Ectodermal cell (in vitro differentiated cells): ENCODE results near the gene DIP2C.

ENCODE experiments used
- H3K27ac ChIP-seq: 2 replicates; pipeline ENCODE4 v1.7.0; 2013; ENCODE audit warnings: mild to moderate bottlenecking, low read depth, low read length; ENCODE audit not compliant: insufficient read depth, poor library complexity, severe bottlenecking
- H3K27me3 ChIP-seq: 2 replicates; pipeline ENCODE4 v1.7.0; 2013; ENCODE audit warnings: mild to moderate bottlenecking, low read length; ENCODE audit not compliant: insufficient read depth, control insufficient read depth, poor library complexity, severe bottlenecking
- H3K36me3 ChIP-seq: one replicate; pipeline ENCODE4 v1.7.0; 2013; ENCODE audit warnings: low read length; ENCODE audit not compliant: control insufficient read depth, insufficient read depth
- H3K4me1 ChIP-seq: one replicate; pipeline ENCODE4 v1.7.0; 2013; ENCODE audit warnings: low read length; ENCODE audit not compliant: control insufficient read depth, insufficient read depth
- H3K4me3 ChIP-seq: 2 replicates; pipeline ENCODE4 v1.7.0; 2013; ENCODE audit warnings: low read depth, low read length, control low read depth; ENCODE audit not compliant: insufficient read depth
- H3K9me3 ChIP-seq: 2 replicates; pipeline ENCODE4 v1.7.0; 2013; ENCODE audit warnings: mild to moderate bottlenecking, low read length, moderate library complexity; ENCODE audit not compliant: control insufficient read depth
- WGBS, 2 experiments: methylation state at CpG; one replicate each; pipeline ENCODE4 v1.1.7; 2013; ENCODE audit warnings: missing lambda C conversion rate in 2 of 2; 5-methylcytosine and 5-hydroxymethylcytosine counted together

Gene DIP2C

GRCh38 chr10:288316-289200, 400.9 kb downstream of the DIP2C start:
- no peaks in the 10 kb centered on the region for H3K4me1 ChIP-seq
- H3K4me3 ChIP-seq, result no peak overlapping the region
- H3K27ac ChIP-seq, result no peak overlapping the region
- H3K9me3 ChIP-seq, result no peaks in the 10 kb centered on the region
- no peaks in the 10 kb centered on the region for H3K27me3 ChIP-seq
- WGBS, 2 experiments, result 92% methylated on average over 27 of the region's 27 CpGs
- H3K36me3 ChIP-seq, result no peaks in the 10 kb centered on the region

DNA sequence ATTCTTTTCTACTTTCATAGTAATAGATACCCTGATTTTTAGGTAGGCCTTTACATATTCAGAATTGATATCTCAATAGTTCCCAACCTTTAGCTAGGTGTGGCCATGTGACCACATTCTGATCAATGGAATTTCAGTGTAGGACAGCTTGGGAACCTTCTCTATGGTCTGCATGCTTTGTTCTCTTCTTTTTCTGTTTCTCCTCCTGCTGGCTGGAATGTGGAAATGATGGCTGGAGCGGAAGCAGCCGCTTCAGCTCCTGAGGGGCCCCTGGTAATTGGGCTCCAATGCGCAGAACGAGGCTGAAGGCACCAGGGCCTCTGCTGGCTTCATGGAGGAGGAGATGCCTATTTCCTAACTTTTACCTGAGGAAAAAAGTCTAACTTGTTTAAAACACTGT, 401.7 kb downstream of the DIP2C start:
- 87 to 89% methylated on average over 4 of the region's 4 CpGs for WGBS, 2 experiments
- no peak overlapping the region for H3K4me3 ChIP-seq
- no peaks in the 10 kb centered on the region for H3K27me3 ChIP-seq
- no peaks in the 10 kb centered on the region for H3K36me3 ChIP-seq
- no peaks in the 10 kb centered on the region for H3K4me1 ChIP-seq
- no peak overlapping the region for H3K27ac ChIP-seq
- H3K9me3 ChIP-seq, result no peaks in the 10 kb centered on the region

DNA sequence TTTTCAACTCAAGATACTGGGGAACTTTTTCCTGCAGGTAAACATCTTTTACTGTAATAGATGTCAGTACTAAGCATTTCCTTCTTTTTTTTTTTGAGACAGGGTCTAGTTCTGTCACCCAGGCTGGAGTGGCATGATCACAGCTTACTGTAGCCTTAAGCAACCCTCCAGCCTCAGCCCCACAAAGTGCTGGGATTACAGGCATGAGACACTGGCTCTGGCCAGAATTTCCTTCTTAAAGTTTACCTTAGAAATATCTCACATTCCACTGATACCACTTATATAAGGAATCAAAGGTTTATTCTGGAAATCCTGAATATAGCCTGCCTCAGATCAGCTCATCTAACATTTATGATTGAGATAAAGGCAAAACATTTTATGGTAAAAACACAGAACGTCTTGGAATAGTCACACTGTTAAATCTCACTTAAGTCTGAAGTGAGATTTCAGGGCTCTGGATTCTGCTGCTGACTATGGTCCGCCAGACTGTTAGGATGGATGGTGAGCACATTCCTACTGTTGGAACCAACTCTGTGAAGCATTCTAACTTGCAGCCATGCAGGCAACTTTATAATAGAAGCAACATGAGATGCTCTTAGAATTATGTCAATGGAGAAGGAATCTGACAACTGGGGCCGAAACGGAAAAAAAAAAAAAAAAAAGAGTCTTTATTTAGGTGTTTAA, 402.3 kb downstream of the DIP2C start:
- no peak overlapping the region for H3K27ac ChIP-seq
- H3K4me1 ChIP-seq, result no peaks in the 10 kb centered on the region
- no peaks in the 10 kb centered on the region for H3K9me3 ChIP-seq
- H3K4me3 ChIP-seq, result no peak overlapping the region
- WGBS, 2 experiments, result 96 to 97% methylated on average over 2 to 4 of the region's 4 CpGs
- H3K27me3 ChIP-seq, result no peaks in the 10 kb centered on the region
- no peaks in the 10 kb centered on the region for H3K36me3 ChIP-seq

- no peaks in the 10 kb centered on the region for H3K4me1 ChIP-seq
- H3K27ac ChIP-seq, result no peak overlapping the region
- no peaks in the 10 kb centered on the region for H3K9me3 ChIP-seq
- H3K36me3 ChIP-seq, result peaks cover 4% of the 10 kb centered on the region
- H3K27me3 ChIP-seq, result no peaks in the 10 kb centered on the region
- no peak overlapping the region for H3K4me3 ChIP-seq
- WGBS, 2 experiments, result 89 to 90% methylated on average over 15 of the region's 15 CpGs
These were observed 404.3 kb downstream of the DIP2C start for GRCh38 chr10:285216-285615.

- peaks cover 4% of the 10 kb centered on the region for H3K36me3 ChIP-seq
- H3K4me3 ChIP-seq, result no peak overlapping the region
- 93 to 94% methylated on average over 7 of the region's 7 CpGs for WGBS, 2 experiments
- no peaks in the 10 kb centered on the region for H3K4me1 ChIP-seq
- no peaks in the 10 kb centered on the region for H3K9me3 ChIP-seq
- H3K27ac ChIP-seq, result no peak overlapping the region
- no peaks in the 10 kb centered on the region for H3K27me3 ChIP-seq
These were observed 405.5 kb downstream of the DIP2C start for GRCh38 chr10:283916-284356.

- Histone ChIP-seq H3K4me3 (no peak overlapping the region), H3K27me3 (no peaks in the 10 kb centered on the region), H3K36me3 (peaks cover 4% of the 10 kb centered on the region), H3K9me3 (no peaks in the 10 kb centered on the region), H3K27ac (no peak overlapping the region), H3K4me1 (no peaks in the 10 kb centered on the region)
- 76 to 81% methylated on average over 8 of the region's 8 CpGs for WGBS, 2 experiments
These were observed 406.4 kb downstream of the DIP2C start for GRCh38 chr10:283140-283479.

DNA sequence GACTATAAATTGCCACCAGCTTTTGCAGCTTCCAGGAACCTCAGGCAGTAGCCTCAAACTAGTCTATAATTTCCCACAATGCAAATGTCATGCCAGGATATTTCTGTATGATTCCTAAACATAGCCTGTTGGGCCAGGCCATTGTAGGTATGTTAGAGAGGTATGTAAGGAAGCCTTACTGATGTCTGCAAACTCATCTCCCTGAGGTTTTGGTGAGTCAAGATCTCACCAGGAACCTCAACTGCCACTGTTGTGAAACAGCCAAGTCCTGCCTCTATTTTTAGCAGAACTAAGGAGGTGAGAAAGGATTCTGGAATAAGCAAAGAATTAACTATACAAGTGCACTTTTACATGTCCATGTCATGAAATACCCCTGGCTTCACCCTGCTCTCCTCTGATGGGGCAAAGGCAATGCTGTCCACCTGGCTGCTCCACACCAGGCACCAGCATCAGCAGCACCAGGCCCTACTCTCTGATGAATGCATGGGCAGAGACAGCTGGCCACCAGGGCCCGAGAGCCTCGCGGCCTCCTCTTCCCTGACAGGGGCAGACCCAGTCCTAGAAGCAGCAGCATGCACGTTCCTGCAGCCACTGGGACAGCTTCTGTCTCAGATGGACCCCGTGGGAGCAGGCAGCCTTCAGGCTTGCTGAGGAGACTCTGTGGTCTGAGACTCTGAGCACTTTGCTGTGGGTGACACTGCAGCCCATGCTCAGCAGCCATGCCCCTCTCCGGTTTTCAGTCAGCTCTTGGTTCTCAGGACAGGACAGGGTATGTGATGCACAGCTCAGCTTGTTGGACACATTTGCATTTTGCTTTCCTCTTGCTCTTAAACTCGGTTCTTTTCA, 407.0 kb downstream of the DIP2C start:
- Histone ChIP-seq H3K27ac (no peak overlapping the region), H3K4me3 (no peak overlapping the region), H3K27me3 (no peaks in the 10 kb centered on the region), H3K9me3 (no peaks in the 10 kb centered on the region), H3K36me3 (peaks cover 4% of the 10 kb centered on the region), H3K4me1 (no peaks in the 10 kb centered on the region)
- WGBS, 2 experiments, result 82 to 85% methylated on average over 7 of the region's 7 CpGs

GRCh38 chr10:279655-280054, 409.8 kb downstream of the DIP2C start:
- Histone ChIP-seq H3K4me3 (no peak overlapping the region), H3K9me3 (no peaks in the 10 kb centered on the region), H3K27ac (no peak overlapping the region), H3K27me3 (no peaks in the 10 kb centered on the region), H3K36me3 (peaks cover 4% of the 10 kb centered on the region), H3K4me1 (no peaks in the 10 kb centered on the region)
- WGBS, 2 experiments, result 87 to 90% methylated on average over 10 of the region's 10 CpGs

DNA sequence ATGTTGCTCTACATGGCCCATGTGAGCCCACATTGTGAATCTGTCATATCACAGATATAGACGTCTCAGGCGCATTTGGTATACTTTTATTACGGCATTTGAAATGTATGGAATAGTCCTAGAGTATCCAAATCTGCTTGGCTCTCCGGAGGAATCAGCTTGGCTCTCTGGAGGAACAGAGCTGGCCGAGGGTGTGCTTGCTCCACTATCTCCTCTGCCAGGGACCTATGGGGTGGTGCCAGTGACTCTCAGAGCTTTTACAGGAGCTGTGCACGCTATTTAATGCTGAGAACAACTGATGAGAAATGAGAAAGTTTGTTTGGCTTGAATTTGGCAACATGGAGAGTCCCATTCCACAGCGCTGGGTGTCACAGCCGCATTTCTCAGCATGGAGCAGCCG, 410.2 kb downstream of the DIP2C start:
- 93 to 97% methylated on average over 9 of the region's 9 CpGs for WGBS, 2 experiments

GRCh38 chr10:278707-279106, 410.8 kb downstream of the DIP2C start:
- H3K27me3 ChIP-seq, result no peaks in the 10 kb centered on the region
- H3K27ac ChIP-seq, result no peak overlapping the region
- H3K4me1 ChIP-seq, result no peaks in the 10 kb centered on the region
- H3K36me3 ChIP-seq, result peaks cover 4% of the 10 kb centered on the region
- WGBS, 2 experiments, result 93% methylated on average over 5 of the region's 5 CpGs
- no peak overlapping the region for H3K4me3 ChIP-seq
- H3K9me3 ChIP-seq, result no peaks in the 10 kb centered on the region

More for the DNA sequence above, 410.2 kb downstream of the DIP2C start:
- Histone ChIP-seq H3K27me3 (no peaks in the 10 kb centered on the region), H3K36me3 (peaks cover 4% of the 10 kb centered on the region), H3K27ac (no peak overlapping the region), H3K4me3 (no peak overlapping the region), H3K4me1 (no peaks in the 10 kb centered on the region), H3K9me3 (no peaks in the 10 kb centered on the region)
